CD4-positive, alpha-beta T cell treated with Interleukin-4 for 4 hours (primary cell): ENCODE measurements around the gene CFD.
"Not testable (repeated sequence)": the region's sequence is repeated elsewhere in the genome, so short reads cannot be mapped to it uniquely, and the experiment has no call there.

Source experiments
- DNase-seq: peaks from one replicate; pipeline ENCODE4 v3.0.0-alpha.2; 2020

The CFD gene

DNA sequence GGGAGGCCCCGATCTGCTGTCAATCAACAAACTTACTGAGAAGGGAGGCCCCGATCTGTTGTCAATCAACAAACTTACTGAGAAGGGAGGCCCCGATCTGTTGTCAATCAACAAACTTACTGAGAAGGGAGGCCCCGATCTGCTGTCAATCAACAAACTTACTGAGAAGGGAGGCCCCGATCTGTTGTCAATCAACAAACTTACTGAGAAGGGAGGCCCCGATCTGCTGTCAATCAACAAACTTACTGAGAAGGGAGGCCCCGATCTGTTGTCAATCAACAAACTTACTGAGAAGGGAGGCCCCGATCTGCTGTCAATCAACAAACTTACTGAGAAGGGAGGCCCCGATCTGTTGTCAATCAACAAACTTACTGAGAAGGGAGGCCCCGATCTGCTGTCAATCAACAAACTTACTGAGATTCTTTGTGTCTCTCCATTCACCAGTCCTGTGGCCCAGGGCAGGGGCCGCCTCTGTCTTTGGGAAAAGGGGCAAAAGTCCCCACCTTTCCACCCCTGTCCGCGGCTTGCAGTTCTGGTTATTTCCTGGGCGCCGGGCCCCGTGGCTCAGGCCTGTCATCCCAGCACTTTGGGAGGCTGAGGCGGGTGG, 5.7 kb upstream of the CFD start:
- DNase-seq, result not testable (repeated sequence)

DNA sequence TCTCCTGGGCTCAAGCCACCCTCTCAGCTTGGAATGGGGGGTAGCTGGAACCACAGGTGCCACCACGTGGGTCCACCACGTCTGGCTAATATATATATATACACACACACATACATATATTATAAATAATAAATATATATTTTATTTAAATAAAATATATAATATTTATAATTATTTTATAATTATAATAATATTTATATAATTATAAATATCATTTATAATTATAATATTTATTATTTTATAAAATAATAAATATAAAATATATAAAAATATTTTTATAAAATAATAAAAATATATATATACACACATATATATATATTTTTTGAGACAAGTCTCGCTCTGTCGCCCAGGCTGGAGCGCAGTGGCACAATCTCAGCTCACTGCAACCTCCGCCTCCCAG, 4.9 kb upstream of the CFD start:
- no peak for DNase-seq

DNA sequence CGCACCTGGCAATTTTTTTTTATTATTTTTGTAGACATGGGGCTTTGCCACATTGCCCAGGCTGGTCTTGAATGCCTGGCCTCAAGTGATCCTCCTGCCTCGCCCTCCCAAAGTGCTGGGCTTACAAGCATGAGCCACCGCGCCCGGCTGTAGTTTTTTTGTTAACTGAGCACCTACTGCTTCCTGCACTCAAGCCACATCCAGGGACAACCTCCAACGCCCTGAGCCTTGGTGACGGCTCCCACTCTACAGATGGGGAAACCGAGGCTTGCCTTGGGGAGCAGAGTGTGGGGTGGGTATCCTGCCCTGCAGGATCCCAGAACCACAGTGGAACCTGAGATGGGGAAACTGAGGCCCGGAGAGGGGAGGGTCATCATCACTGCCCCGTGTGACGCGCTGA, 4.3 kb upstream of the CFD start:
- DNase-seq, result no peak

DNA sequence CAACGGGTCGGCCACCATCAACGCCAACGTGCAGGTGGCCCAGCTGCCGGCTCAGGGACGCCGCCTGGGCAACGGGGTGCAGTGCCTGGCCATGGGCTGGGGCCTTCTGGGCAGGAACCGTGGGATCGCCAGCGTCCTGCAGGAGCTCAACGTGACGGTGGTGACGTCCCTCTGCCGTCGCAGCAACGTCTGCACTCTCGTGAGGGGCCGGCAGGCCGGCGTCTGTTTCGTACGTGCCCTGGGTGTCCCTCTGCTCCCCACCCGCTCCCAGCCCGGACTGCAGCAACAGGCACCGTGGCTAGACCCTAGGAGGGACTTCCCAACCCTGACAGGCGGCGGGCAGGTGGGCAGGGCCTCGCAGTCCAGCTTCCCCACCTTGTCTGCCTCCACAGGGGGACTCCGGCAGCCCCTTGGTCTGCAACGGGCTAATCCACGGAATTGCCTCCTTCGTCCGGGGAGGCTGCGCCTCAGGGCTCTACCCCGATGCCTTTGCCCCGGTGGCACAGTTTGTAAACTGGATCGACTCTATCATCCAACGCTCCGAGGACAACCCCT, 3.8 kb upstream of the CFD start:
- no peak for DNase-seq

DNA sequence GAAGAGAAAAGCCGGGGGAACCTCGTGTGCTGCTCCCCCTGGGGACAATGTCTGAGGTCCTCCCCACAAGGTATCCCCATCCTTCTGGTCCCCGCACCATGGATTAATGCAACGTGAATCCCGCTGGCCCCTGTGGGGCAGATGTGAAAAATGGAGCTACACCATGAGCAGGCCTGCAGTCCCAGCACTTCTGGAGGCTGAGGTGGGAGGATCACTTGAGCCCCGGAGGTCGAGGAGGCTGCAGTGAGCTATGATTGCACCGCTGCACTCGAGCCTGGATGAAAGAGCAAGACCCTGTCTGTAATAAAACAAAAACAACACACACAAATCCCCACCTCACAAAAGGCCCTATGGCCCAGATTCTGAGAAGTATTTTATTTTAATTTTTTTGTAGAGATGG, 1.2 kb upstream of the CFD start:
- DNase-seq, result no peak

DNA sequence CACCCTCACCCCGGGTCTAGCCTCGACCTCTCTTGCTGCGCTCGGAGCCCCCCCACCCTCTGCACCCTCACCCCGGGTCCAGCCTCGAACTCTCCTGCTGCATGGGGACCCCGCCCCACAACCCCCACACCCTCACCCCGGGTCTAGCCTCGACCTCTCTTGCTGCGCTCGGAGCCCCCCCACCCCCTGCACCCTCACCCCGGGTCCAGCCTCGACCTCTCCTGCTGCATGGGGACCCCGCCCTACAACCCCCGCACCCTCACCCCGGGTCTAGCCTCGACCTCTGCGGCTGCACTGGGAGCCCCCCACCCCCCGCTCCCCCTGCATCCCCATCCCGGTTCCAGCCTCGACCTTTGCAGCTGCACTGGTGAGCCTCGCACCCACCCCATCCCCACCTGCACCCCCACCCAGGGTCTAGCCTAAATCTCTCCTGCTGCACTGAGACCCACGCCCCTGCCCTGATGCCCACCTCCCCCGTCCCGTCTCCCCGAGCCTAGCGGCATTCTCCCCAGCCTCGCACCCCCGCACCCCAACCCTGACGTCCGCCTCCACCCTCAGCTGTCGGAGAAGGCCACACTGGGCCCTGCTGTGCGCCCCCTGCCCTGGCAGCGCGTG, 1.8 kb downstream of the CFD start:
- no peak for DNase-seq

DNA sequence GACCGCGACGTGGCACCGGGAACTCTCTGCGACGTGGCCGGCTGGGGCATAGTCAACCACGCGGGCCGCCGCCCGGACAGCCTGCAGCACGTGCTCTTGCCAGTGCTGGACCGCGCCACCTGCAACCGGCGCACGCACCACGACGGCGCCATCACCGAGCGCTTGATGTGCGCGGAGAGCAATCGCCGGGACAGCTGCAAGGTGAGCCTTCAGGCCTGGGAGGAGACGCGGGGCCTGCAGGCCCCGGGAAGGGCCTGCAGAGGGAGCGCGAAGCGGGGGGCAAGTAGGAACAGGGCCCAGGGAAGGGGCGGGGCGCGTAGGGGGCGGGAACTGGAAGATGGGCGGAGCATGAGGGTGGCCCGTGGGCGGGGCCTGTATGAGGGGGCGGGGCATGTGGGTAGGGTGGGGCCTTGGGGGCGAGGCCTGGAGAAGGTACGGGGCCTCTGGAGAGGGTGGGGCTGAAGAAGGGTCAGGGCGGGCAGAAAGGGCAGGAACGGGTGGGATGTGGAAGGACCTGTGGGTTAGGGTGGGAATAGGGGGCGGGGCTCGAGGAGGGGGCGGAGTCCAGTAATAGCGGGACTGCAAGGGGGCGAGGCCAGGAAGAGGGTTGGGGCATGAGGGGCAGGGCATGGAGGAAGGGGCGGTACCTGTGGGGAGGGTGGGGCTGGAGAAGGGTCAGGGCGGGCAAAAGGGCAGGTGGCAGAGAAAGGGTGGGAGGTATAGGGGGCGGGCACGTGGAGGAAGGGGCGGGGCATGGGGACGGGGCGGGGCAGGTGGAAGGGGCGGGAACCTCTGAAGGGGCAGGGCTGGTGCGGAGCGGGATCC, 2.5 kb downstream of the CFD start:
- peak; percentile 19 for DNase-seq

DNA sequence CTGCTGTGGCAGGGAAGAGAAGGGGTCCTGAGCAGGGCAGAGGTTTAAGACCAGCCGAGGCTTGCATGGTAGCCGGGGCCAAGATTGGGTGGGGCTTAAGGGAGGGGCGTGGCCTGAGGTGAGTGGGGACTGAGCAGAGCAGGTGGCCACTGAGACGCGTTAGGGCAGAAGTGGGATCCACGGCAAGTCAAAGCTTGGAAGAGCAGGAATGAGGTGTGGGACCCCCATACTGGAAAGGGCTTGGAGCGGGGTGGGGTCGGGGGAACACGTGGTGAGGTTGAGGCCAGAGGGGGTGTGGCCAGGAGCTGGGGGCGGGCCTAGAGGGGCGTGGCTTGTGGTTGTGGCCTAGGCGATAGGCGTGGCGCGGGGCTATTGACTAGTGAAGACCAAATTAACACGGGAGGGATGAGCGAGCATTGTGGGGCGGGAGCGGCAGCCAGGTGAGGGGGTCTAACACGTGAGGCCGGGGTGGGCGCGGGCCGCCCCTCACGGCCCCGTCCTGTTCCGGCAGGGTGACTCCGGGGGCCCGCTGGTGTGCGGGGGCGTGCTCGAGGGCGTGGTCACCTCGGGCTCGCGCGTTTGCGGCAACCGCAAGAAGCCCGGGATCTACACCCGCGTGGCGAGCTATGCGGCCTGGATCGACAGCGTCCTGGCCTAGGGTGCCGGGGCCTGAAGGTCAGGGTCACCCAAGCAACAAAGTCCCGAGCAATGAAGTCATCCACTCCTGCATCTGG, 3.3 kb downstream of the CFD start:
- peak; percentile 53 for DNase-seq

DNA sequence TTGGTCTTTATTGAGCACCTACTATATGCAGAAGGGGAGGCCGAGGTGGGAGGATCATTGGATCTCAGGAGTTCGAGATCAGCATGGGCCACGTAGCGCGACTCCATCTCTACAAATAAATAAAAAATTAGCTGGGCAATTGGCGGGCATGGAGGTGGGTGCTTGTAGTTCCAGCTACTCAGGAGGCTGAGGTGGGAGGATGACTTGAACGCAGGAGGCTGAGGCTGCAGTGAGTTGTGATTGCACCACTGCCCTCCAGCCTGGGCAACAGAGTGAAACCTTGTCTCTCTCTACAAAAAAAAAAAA, 3.8 kb downstream of the CFD start:
- DNase-seq, result no peak

DNA sequence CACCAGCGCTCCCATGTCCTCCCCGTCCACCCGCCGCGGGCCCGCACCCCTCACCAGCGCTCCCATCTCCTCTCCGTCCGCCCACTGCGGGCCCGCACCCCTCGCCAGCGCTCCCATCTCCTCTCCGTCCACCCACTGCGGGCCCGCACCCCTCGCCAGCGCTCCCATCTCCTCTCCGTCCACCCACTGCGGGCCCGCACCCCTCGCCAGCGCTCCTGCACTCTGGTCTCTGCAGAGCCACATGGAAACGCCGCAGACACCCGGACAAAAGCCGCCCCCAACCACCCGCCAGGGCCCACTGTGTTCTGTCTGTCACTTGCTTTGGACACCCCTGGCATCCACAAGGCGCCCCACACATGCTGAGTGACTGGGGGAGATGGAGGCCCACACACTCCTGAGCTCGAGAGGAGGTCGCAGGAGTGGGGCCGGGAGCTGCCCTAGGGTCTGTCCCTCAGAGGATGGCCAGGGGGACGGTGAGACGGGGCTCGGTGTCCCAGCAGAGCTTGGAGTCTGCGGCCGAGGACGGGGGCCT, 7.4 kb downstream of the CFD start:
- DNase-seq, result no peak

DNA sequence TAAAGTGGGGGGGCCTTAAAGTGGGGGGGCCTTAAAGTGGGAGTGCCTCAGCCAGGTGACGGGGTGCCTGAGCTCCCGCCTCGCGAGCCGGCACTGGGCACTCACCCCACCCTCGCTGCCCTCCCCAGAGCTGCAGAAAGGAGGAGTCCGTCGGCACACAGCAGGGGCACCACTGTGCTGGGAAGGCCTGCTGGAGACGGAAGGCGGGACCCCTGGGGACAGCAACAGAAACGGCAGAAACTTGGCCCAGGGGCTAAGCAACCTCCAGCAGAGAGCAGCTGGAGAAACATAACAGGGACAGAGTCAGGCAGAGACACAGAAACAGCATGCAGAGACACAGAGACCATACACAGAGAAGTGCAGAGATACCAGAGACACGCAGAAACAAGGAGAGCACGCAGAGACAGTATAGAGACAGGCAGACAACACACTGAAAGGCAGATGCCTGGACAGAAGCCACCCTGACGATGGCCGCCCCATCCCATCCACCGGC, 7.9 kb downstream of the CFD start:
- DNase-seq, result no peak

DNA sequence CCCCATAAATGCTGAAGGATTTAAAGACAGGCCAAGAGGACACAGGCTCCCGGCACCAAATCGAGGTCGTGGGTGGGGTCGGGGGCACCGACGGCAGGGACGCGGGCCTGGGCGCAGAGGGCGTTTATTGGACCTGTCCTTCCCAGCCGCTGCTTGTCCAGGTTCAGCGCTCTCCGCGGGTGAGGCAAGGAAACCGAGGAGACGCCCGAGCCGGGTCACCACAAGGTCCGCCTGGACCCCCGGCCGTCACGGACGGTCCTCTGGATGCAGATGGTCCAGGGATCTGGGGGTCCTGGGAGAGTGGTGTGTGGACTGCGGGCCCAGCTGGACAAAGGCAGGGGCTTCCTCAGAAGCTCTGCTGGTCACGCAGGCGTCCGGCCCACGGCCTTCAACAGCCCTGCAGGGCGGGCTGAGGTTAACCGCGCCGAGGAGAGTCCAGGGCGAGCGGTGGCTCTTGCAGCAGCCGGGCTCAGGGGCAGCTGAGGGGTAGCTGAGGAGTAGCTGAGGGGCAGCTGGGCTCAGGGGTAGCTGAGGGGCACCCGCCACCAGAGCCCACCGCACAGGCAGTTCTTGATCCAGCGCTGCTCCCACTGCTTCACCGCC, 8.5 kb downstream of the CFD start:
- no peak for DNase-seq

DNA sequence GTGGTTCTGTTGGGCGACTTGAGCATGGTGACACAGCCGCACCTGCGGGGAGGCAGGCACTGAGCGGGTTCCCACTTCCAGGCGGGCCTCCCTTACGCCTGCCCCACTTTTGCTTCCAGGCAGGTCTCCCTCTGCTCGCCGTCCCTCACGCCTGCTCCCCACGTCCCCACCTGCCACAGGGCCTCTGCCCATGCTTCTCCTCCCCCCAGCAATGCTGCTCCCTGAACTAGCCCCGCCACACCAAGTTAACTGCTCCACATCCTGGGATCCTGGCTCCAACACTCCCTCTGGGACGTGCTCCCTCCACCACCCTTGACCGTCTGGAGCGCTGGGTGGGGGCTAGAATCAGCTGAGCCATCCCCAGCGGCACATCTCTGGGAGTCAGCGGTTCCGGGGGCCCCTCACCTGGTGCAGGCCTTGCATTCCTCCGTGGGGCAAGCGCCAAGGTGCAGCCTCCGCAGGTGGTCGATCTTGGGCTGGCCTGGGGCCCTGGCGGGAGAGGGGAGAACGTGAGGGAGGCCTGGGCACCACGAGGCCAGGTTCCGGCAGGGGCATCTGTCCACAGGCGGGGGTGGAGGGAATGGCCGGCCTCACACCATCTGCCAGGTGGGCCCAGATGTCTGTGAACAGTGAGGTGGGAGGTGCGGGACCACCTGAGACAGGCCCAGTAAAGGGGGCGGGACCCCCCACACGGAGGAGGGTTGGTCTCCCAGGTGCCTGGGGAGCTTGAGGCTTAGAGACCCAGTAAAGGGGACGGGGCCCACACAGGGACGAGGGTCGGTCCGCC, 9.2 kb downstream of the CFD start:
- DNase-seq, result no peak

DNA sequence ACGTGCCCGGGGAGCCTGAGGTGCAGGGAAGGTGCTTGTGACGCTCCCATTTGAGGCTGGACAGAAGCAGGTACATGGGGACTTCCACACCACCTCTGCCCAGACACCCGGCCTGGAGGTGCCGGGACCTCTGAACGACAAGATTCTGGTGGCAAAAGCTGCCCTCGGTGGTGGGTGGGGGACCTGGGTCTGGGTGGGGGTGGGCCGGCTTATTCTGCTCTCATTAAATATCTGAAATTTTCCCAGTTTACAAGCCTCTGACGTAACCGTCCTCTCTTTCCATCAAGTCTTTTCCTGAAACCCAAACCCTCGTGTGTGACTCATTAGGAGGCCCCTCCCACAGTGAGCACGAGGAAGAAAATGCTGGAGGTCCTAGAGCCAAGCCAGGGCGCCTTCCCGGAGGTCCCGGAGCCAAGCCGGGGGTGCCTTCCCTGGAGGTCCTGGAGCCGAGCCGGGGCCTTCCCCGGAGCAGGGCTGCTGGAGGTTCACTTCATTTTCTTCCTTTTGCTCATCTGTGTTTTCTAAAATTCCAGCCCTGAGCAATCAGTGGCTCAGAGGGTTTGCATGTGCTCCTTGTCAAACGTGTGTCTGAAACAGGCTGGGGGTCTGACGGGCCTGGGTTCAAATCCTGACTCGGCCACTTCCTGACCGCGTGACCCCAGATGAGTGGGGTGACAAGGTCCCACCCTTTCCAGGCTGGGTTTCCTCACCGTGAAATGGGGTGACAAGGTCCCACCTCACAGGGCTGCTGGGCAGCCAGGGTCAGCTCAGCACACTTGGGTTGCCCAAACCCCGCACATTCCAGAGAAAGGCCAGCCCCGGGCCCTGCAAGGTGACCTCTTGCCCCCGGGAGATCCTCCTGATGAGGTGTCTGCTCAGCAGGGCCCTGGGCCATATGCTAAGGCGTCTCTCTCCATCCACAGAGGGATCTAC, 10.0 kb downstream of the CFD start:
- no peak for DNase-seq

DNA sequence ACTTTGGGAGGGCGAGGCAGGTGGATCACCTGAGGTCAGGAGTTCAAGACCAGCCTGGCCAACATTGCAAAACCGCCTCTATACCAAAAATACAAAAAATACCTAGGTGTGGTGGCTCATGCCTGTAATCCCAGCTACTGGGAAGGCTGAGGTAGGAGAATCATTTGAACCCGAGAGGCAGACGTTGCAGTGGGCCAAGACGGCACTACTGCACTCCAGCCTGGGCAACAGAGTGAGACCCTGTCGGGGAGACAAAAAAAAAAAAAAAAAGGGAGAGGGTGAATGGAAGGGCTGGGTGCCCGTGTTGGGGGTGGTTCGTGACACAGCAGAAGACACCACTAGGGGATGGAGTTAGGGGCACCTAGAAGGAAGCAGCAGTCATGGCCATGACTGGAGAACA, 10.8 kb downstream of the CFD start:
- no peak for DNase-seq

DNA sequence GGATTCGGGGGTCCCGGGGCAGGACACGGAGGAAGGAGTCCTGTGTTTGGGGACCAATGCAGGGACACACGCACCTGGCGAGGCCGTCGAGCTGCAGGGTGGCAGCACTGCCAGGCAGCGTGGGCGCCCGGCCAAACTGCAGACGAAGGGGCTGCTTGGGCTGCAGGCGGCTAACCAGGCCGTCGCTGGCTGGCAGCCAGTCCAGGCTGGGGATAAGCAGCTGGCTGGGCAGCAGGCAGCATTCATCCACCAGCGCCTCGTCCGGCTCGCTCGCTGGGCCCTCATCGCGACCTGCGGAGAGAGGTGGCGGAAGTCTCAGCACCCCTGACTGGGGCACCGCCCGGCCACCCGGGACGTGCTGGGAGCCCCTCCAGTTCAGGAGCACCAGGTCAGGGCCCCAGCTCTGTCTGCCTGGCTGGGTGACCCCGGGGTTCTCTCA, 11.5 kb downstream of the CFD start:
- no peak for DNase-seq

DNA sequence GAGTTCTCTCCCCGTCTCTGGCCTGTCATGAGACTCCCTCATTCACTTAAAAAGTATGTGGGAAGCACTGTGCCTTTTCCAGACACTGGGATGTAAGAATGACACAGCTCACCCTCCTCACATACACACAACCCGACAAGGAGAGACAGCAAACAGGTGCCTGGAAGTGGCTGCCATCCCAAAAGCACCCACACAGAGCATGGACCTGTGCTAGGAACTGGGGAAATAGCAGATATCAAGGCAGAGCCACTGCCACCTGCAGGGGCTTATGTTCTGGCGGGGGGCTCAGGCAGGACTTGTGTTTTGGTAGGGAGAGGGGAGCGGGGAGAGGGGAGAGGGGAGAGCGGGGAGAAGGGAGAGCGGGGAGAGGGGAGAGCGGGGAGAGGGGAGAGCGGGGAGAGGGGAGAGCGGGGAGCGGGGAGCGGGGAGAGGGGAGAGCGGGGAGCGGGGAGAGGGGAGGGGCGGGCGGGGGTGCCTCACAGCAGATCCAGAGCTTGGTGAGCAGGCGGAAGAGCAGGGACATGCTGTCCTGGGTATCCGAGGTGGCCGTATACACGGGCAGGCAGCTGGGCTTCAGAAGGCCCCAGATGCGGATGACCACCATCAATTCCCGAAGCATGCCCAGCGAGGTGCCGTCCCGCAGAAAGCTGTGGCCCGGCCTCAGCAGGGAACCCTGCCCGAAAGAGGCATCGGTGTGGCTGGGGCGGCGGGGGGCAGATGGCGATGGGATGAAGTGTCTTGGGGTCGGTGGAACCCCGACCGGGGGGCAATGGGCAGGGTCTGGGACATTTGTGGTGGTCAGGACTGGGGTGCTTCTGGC, 12.2 kb downstream of the CFD start:
- no peak for DNase-seq

DNA sequence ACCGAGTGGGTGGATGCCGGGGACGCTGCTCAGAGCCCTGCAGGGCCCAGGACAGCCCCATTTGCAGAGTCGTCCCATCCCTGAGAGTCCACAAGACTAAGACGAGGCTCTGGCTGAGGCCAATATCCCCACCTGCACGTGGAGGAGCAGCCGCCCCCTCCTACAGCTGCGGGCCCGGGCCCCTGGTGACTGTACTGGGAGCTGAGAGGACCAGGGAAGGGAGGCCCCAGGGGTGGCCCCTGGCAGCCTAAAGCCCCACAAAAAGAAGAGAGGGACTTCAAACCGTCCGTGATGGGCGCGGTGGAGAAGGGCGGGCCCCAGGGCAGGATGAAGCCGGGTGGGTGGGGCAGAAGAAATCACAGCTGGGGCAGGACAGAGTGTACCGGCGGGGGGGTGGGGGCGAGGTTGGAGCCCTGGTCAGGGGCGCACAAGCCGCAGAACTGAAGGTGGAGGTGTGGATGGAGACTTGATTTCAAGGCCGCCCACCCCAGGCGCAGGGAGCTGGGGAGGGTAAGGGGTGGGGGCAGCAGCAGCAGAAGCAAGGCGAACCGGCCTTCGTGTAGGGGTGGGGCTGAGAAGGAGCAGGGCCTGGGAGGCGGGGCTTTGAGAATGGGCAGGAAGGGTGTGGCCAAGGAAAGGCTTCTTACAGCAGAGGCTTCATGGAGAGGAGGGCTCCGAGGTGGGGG, 12.9 kb downstream of the CFD start:
- peak; percentile 80 for DNase-seq

DNA sequence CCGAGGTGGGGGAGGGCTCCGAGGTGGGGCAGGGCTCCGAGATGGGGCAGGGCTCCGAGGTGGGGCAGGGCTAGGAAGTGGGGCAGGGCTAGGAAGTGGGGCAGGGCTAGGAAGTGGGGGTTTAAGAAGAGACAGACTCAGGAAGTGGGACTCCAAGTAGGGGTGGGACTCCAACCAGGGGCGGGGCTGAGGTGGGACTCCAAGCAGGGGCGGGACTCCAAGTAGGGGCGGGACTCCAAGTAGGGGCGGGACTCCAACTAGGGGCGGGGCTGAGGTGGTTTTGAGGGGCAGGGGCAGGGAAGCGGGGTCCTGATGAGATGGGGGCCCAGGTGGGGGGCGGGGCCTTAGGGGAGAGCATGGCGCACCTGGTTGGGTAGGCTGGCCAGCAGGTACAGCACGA, 13.6 kb downstream of the CFD start:
- peak; percentile 82 for DNase-seq
